Inferior parietal cortex (tissue), 1 donor: Measurements from ENCODE around the gene MICA.
A peak's percentile ranks its signal among the peaks of the same experiment; 100 is the strongest.
"Not testable (repeated sequence)": the region's sequence is repeated elsewhere in the genome, so short reads cannot be mapped to it uniquely, and the experiment has no call there.

Experiments
- DNase-seq: peaks from one replicate; pipeline ENCODE4 v3.0.0-alpha.2; 2016; ENCODE audit errors: extremely low spot score

Gene MICA

GRCh38 chr6:31403283-31404060, at the start of gene MICA:
MICA (plus strand) TSS chr6:31403595; CDS start chr6:31403633, 38 bp downstream.
- DNase-seq, result peak; percentile 79

GRCh38 chr6:31354158-31354863, 49.1 kb upstream of the MICA start:
- DNase-seq, result no peak

- no peak for DNase-seq
Observed at GRCh38 chr6:31354864-31355582, 48.4 kb upstream of the MICA start.

GRCh38 chr6:31355583-31355948, 47.8 kb upstream of the MICA start:
- DNase-seq, result no peak

GRCh38 chr6:31356216-31356945, 47.0 kb upstream of the MICA start:
- DNase-seq, result no peak

GRCh38 chr6:31356946-31357466, 46.4 kb upstream of the MICA start, which contains the start of gene HLA-B:
HLA-B (minus strand) TSS chr6:31357179; CDS start chr6:31357158, 21 bp downstream.
- DNase-seq, result peak; percentile 81

GRCh38 chr6:31357886-31358285, 45.5 kb upstream of the MICA start:
- no peak for DNase-seq

- no peak for DNase-seq
Observed at GRCh38 chr6:31358302-31358701, 45.1 kb upstream of the MICA start.

- no peak for DNase-seq
Observed at GRCh38 chr6:31359581-31359980, 43.8 kb upstream of the MICA start.

GRCh38 chr6:31362751-31363150, 40.6 kb upstream of the MICA start:
- DNase-seq, result no peak

GRCh38 chr6:31363811-31364210, 39.6 kb upstream of the MICA start:
- DNase-seq, result no peak

- DNase-seq, result no peak
Observed at GRCh38 chr6:31365864-31366263, 37.5 kb upstream of the MICA start.

GRCh38 chr6:31366693-31367470, 36.5 kb upstream of the MICA start:
- peak; percentile 94 for DNase-seq

- DNase-seq, result no peak
Observed at GRCh38 chr6:31368461-31368860, 34.9 kb upstream of the MICA start.

- DNase-seq, result not testable (repeated sequence)
Observed at GRCh38 chr6:31374118-31374517, 29.3 kb upstream of the MICA start.

- no peak for DNase-seq
Observed at GRCh38 chr6:31375699-31376098, 27.7 kb upstream of the MICA start.

GRCh38 chr6:31377029-31377428, 26.4 kb upstream of the MICA start:
- no peak for DNase-seq

- DNase-seq, result no peak
Observed at GRCh38 chr6:31378062-31378720, 25.2 kb upstream of the MICA start.

- no peak for DNase-seq
Observed at GRCh38 chr6:31378721-31379103, 24.7 kb upstream of the MICA start.

GRCh38 chr6:31379850-31380249, 23.5 kb upstream of the MICA start:
- DNase-seq, result no peak
